ENCODE results near the gene CCER1.

The CCER1 gene

DNA sequence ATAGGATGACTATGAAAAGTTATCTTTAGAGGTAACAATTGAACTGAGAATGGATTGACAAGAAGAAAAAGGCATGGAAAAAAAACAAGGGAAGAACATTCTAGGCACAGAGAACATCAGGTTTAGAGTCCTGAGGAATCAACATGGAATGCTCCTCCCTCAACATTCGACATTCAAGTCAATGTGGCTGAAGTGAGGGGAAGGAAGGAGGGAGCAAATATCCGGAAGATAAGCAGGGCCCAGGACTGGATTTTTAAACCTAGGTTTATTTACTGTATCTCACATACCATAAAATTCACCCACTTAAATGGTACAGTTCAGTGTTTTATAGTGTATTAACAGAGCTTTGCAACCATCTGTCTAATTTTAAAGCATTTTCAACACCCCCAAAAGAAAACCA lies 9.6 kb upstream of the CCER1 start:
- DNase-seq, result no peak

DNA sequence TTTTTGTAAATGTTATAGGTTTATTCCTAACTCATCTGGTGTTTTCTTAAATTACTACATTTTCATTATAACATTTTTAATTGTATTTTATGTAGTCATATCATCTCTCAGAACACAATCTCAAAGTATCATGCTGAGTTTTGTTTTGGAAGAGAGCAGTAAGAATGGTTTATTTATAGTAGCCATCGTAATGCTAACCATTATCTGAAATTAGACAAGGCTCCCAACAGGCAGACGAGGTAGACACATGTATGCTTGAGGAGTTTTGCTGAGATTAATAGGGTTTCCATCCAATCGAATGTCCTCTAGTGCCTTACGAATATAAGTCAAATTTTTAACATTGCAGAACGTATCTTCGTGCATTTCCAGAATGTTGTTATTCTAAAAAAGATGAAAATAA lies 9.0 kb upstream of the CCER1 start:
- DNase-seq, result no peak

DNA sequence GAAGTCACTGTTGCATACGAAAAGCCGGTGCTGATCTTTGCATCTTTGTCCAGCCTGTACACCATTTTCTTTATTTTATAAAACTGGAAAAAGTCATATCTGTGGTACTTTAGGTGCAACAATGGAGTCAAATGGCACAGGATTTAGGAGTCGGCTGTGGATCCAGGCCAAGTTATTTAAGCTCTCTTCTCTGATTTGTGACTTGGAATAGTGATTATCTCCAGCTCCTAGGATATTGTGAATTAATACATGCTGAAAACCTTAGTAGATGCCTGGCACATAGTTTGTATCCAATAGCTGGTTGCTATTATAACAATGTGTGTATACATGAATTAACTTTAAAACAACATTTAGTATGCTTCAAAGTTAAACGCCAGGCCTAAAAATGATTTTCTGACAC lies 6.2 kb upstream of the CCER1 start:
- no peak for DNase-seq

DNA sequence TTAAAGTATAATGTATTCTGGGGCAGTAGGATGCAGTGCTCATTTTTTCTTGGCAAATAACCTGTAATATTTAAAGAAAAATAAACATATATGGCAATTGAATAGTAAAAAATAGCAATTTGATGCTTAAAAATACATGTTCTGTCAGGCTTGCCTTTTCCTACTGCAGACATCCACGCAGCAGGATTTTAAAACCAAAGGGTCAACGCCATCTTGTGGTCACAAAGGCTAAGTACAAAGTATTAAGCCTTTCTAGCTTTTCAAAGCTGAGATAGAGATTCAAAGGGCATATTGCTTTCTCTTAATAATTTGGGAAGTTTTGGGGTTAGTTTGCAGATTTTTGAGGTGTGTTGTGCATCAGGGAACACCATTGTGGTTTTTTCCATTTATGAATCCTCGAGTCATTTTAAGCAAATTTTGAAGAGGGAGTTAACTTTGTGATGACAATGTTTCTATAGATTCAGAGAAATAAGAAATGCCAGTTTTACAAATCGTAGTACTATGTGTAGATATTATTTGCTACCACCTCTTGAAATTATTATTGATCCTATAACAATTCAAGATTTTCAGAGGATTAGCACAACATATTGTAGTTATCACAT lies 4.7 kb upstream of the CCER1 start:
- peak; percentile 14 for DNase-seq

DNA sequence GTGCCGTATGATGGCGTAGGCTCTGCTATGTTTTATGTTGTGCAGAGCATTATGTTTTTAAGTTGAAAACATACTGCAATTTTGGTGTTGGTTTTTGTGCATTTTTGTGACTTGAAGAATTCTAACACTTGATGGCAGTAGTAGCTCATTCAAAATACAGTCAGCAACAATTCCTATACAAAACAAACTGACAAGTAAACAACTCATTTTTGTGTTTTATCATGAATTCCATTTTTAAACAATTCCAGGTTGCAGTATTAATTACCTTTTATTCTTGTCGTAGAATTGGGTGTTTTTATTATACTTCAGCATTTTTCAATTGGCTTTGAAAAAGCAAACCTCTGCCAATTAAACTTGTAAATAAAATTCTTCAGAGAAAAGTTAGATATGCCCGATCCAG lies 4.1 kb upstream of the CCER1 start:
- DNase-seq, result no peak

DNA sequence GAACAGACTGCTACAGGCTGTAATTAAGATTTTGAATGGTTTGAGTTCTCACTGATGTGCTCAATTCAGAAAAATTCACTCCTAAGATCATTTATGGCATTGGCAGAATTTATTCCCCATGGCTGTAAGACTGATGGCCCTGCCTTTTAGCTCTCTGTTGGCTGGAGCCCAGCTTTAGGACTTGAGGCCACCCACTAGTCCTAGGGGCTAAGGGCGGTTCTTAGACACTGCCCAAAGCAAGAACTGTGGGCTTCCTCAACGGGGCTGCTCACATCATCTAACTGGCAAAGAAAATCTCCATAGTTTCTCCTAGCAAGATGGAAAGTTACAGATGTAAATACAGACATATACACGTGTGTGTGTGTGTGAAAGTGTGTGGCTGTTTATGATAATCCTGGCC lies 3.4 kb upstream of the CCER1 start:
- DNase-seq, result no peak

DNA sequence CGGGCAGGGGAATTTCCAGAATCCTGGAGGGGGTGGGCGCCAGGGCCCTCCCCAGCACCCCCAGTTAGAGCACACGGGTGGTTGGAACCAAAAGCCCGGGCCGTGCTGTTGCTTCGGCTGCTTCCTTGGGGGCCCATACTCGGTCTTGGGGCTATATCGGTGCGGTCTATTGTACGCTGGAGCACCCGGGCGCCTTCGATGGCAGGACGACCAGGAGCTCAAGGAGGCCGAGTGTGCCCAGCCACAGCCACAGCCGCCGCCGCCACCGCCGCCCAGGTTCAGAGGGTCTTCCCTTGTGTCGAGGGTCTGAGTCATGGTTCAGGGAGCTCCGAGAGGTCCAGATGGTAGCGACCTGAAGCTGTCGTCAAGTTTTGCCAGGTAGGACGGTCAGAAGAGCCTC lies 548 bp downstream of the CCER1 start:
- no peak for DNase-seq

DNA sequence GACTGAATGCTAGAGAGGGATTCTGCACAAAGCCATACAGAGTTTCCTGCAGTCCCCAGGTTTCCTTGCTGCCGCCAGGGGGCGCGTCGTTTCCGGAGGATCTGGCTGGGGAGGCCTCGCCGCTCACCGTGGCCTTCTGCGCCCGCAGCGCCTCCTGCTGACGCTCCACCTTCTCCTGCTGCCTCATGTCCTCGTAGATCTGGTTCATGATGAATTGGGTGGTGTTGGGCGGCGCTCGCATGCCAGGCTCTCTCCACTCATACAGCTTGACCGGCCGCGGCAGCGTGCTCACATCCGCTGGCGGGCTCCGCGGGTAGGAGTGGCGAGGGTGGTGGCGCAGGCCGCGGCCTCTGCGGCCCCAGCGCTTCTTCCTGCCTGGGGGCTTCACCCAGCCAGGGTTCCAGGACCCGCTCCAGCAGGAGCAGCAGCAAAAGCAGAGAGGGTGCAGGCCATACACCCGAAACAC lies 987 bp downstream of the CCER1 start:
- no peak for DNase-seq

DNA sequence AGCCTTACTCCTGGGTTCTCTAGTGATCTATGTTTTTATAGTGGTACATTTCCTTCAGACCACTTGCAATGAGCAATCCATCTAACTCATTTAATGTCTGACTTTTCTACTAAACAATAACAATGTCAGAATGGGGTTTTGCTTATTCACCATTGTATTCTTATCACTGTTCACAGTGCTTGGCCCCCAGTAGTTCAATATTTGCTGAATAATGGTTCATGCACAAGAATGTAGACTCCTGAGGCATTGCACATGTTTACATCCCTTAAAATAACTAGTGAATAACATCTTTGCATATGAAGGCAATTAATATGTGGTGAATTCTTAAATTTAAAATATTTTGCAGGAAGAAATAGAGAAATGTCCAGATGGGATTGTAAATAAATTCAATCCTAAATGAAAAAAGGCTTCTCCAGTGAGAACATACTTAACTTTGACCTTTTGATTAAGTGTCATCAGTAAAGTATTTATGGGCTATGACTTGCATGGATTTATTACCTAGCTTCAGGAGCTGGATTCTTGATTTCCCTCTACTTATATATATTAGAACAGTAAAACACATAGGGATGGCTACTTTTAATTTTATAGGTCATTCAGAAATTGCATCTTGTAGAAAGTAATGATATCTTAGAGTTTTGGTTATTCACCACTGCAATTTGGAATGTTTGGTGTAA lies 3.4 kb downstream of the CCER1 start:
- no peak for DNase-seq

DNA sequence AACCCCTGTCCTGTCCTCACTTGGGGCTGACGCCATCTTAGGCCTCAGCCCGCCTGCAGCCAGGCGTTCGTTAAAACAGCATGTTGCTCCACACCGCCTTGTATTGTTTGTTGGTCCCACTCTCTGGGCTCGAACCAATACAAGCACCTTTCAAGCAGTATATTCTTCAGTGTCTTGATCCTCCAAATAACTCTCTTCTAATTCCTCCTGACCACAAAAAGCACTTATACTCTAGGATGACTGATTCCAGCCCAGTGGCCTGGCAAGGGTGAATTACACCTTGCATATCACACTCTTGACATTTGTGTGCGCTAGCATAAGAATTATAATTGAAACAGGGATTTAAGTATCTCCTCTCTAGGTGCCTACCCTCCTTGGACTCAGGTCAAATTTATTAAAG lies 7.1 kb downstream of the CCER1 start:
- DNase-seq, result no peak

DNA sequence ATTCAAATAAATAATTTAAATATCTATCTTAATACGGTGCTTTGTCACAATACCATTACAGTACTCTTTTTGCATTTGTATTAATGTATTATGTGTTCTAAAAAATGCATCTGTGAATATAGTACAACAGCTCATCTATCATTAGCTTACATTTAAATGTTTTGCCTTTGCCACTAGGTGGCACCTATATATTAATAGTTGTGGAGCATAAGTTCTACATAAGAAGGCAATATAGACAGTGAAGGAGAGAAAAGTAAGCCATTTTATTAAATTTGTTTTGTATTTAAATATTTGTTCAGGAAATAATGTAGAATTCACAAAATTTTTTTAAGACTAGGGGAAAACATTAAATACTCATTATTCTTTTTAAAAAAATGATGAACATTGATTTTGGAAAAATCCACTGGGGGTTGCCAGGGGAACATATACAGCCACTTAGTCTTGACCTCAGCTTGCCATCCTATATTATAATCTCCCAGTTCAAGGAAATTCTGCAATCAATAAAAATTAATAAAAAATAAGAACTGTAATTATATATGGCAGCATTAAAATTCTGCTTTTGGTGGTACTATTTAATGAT lies 9.8 kb downstream of the CCER1 start:
- peak; percentile 24 for DNase-seq

DNA sequence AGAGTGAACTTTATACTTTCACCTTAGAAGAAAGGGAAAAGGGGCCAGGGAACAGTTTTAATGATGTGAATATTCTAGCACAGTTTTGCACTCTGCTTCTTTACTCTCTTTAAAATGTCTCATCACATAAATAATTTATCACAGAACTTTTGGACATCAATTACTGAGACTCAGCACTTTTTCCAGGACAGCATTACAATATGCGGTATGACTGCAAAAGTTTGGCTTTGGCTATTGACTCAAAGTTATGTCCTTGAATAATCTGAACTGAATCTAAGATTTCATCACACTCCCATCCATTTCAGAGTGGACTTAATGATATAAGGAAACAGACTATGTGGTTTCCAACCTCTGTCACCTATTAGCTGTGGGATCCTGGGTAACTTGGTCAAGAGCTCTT lies 11.7 kb downstream of the CCER1 start:
- DNase-seq, result no peak

DNA sequence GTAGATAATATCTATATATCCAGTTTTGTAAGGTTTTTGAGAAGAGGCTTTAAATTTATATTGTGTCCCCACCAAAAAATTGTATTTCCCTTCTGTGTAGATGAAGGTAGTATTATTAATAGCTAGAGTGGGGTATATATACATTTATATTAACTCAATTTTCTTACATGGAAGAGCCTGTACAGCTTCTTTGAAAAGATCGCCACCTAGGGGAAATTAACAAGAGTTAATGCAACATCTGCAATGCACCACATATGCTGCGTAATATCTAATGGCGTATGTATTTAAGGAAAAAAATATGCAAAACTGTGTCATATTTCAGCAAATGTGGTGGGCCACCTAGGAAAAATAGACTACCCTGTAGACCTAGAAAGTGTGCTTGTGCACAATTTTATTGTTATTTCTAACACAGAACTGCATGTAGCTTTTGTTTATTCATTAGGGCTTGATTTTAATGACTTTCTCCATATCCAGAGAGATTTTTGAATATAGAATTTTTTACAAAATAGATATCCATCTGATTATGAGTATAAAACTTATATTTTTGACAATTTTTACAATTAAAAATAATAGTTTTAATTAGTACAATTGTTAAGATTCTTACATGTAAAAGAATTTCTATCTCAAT lies 14.0 kb downstream of the CCER1 start:
- DNase-seq, result peak; percentile 83

DNA sequence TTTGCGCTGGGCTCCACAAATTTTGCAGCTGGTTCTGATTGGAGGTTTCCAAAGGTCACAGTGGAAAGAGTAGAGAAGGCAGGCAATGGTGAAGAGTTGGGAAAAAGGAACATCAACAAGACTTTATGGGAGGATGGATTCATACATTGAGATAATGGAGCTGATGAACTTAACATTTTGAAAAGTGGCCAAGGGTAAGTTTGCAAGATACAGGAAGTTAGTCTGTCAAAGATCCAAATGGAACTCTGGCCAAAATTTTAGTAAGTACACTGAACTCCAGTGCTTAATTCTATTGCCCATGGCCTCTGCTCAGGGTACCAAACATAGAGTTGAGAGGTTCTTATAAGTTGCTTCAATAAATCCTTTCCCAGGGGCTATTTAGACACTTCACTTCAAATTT lies 15.6 kb downstream of the CCER1 start:
- DNase-seq, result no peak

DNA sequence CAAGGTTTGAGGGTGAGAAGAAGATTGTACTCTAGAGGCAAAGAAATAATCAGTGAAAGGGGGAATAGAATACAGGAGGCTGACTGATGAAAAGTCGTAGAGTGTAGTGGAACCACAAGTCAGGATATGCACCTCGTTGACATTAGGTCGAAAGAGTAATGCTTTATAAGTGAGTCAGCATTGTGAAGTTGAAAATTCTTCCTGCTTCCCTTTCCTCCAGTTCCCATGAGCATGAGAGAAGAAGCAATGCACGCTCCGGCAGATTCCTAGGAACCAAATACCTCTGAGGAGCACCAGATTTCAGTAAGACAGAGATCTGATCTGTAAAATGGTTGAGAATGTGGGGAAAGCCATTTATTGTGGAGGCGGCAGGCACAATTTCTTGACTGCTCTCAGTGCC lies 16.5 kb downstream of the CCER1 start:
- DNase-seq, result no peak

DNA sequence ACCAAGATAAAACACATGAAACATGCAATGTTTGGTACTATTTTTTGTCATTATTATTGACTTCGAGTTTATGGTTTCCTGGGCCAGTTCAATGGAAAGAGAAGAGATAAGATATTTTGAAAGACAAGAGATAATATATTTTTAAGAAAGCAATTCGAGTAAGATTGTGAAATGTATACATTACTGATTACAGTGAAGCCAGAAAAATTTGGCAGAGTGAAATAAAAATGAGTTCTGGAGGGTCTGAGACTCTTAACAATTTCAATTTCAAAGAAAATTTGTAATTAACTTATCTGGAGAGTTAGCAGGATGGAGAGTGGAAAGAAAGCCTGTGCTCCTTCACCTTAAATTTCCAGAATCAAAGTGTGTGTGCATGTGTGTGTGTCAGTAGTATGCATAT lies 17.3 kb downstream of the CCER1 start:
- no peak for DNase-seq

DNA sequence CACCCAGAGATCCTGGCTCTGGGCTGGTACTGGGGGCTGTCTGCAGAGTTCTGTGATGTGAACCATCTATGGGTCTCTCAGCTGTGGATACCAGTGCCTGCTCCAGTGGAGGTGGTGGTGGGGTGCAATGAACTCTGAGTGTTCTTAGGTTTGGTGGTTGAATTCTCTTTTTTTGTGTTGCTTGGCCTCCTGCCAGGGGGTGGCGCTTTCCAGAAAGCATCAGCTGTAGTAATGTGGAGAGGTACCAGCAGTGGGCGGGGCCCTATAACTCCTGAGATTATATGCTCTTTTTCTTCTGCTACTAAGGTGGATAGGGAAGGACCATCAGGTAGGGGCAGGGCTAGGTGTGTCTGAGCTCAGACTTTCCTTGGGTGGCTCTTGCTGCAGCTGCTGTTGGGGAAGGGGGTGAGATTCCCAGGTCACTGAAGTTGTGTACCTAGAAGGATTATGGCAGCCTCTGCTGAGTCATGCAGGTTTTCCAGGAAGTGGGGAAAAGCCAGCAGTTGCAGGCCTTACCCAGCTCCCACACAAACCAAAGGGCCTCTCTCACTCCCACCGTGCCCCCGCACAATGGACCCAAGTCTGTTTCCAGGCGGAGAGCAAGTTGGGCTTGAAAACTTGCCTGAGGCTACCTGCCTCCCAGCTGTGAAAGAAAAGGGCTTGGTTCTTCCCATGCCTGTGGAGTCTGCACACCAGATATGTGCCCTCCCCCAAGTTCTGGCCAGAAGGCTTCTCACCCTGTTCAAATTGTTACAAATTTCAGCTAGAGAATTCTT lies 18.6 kb downstream of the CCER1 start:
- DNase-seq, result no peak

DNA sequence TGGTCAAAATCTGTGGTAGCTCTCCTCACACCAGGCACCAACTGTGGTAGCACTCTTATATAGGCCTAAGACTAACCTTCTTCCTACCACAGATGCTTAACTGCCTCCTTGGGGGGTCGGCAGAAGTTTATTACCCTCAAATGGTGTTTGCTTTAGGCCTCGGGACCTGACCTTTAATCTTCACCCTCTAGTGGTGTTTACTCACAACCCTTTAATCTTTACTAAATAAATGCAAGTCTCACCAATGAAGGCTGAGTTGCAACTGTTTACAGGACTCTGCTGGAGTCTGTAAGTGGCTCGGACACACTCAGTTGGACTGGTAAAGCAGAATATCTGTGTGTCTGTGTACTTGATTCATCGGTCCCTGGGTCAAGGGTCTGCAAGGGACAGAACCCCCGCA lies 29.4 kb downstream of the CCER1 start:
- no peak for DNase-seq

DNA sequence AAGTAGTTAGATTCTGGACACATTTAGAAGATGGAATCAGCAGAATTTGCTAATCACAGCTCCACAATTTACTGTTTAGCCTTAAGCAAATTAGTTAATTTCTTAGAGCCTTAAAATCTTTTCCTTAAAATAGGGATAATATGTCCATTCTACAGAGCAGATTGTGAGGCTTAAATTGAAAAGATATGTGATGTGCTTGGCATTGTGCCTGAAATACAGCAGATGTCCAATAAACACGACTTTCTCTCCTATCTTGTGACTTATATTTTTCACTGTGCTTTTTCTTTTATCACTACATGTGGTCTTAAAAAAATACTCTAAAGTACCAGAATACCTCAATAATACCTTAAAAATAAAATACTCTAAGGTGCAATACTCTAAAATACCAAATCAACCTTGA lies 30.6 kb downstream of the CCER1 start:
- DNase-seq, result no peak

DNA sequence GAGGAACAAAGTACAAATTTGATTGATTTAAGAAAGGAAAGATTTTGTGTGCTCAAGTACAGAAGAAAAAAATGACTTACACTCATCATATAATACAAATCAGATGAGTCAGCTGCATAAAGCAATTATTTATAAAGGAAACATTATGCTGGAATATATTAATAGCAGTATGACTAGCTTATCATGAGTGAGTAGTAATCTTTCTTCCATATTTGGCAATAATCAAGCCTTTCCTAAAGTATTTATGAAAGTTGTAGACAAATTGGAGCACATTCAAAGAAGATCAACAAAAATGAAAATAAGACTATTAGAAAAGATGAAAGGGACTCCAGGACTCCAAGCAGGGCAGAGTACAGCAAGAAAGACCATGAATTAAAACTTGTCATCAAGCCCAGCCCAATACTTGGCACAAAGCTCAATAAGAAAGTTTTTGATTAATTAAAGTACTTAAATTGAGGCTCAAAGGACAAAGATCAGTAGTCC lies 32.8 kb downstream of the CCER1 start:
- no peak for DNase-seq

DNA sequence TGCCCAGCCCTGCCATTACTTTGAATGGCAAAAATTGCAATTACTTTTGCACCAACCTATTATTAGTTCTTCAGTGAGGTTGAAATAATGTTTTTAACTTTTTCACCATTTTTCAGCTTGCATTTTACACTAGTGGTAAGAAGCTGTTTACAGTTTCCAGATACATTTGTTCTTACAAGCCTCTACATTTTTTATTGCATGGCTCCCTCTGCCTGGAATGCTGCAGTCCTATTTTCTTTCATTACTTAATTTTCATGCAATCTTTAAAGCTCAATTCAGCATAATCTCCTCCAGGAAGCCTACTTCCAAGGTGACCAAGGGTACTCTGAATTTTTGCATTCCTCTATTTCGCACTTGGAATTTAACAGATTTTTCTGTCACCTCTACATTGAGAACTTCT lies 33.4 kb downstream of the CCER1 start:
- no peak for DNase-seq

DNA sequence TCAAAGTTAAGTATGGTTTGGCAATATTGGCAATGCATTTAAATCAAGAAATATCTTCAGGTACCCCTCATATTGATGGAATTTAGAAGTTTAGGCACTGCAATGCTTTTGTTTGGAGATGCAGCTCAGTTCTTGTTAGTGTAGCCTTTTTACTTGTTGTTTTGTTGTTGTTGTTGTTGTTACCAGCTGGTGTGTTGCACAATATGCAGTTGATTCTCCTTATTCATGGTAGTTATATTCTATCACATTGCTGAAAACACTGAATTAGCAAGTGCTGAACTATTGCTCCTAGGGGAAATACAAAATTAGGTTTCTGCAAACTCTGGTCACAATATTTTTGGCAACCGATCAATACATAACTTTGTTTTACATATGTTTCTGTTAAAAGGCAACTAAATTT lies 34.8 kb downstream of the CCER1 start:
- DNase-seq, result no peak

DNA sequence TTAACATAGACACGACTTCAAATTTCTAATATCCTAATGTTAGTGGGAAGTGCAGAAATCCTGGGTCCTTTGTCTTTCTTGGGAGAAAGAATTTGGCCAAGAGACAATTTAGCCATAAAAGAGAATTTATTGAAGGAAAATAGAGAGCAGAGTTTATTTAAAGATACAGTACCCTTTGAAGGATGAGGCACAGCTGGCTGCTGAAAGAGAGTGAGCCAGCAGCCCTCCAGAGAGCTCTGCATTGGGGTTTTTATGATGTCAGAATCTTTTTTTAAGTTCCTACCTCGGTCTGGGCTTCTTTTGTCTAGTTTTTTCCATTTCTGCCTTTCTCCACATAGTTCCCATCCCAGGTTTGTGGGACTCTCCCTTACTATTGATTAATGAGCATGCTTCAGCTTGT lies 37.5 kb downstream of the CCER1 start:
- DNase-seq, result no peak

All from NCI-H526 treated with DMSO at 0.1 percent for 48 hours (cell line).